SK-N-DZ (cell line): ENCODE measurements around the gene TTC7B. TPM values are rescaled to one million over a fixed set of nuclear protein-coding genes. Genes with fewer than 3 reads are reported as not detected.
"Not testable (repeated sequence)": the region's sequence is repeated elsewhere in the genome, so short reads cannot be mapped to it uniquely, and the experiment has no call there.

Experiments
- DNase-seq: peaks from one replicate; pipeline ENCODE4 v3.0.0-alpha.2; 2015; ENCODE audit warnings: low spot score
- polyA plus RNA-seq, 2 experiments: library from polyadenylated mRNA; depleted of rRNA; stranded (reverse); fragments of >200 nt; gene quantifications; 2 replicates each; pipeline ENCODE4 v1.2.3, GENCODE V29; 2014

The TTC7B gene
- 10.7 and 12.4 TPM in 2 replicates for polyA plus RNA-seq (2014; cell fraction: cytosol; rRNA removed)
- polyA plus RNA-seq (2014; cell fraction: nucleus; rRNA removed): 11.1 and 20.1 TPM in 2 replicates

GRCh38 chr14:90815822-90816662, at the start of gene TTC7B:
Gene TTC7B (minus strand): TSS chr14:90816430. CDS start chr14:90816295, 135 bp downstream.
- DNase-seq: no peak

GRCh38 chr14:90864741-90865140, 48.5 kb upstream of the TTC7B start:
- DNase-seq: no peak

GRCh38 chr14:90858511-90858910, 42.3 kb upstream of the TTC7B start:
- DNase-seq: no peak

GRCh38 chr14:90857866-90858265, 41.6 kb upstream of the TTC7B start:
- DNase-seq: no peak

- DNase-seq: not testable (repeated sequence)
These were observed 39.9 kb upstream of the TTC7B start for GRCh38 chr14:90856115-90856514.

GRCh38 chr14:90853116-90853515, 36.9 kb upstream of the TTC7B start:
- no peak for DNase-seq

- DNase-seq: no peak
These were observed 35.3 kb upstream of the TTC7B start for GRCh38 chr14:90851327-90852036.

- no peak for DNase-seq
These were observed 34.3 kb upstream of the TTC7B start for GRCh38 chr14:90850487-90850886.

GRCh38 chr14:90849787-90850444, 33.7 kb upstream of the TTC7B start:
- DNase-seq: no peak

GRCh38 chr14:90848944-90849731, 32.9 kb upstream of the TTC7B start:
- DNase-seq: no peak

GRCh38 chr14:90846511-90846910, 30.3 kb upstream of the TTC7B start:
- DNase-seq: no peak

GRCh38 chr14:90844321-90844720, 28.1 kb upstream of the TTC7B start:
- DNase-seq: no peak

- no peak for DNase-seq
These were observed 26.5 kb upstream of the TTC7B start for GRCh38 chr14:90842726-90843125.

GRCh38 chr14:90840667-90841066, 24.4 kb upstream of the TTC7B start:
- not testable (repeated sequence) for DNase-seq

- no peak for DNase-seq
These were observed 23.6 kb upstream of the TTC7B start for GRCh38 chr14:90839889-90840266.

GRCh38 chr14:90839024-90839888, 23.0 kb upstream of the TTC7B start:
- no peak for DNase-seq

GRCh38 chr14:90838531-90838930, 22.3 kb upstream of the TTC7B start:
- not testable (repeated sequence) for DNase-seq

GRCh38 chr14:90837355-90837754, 21.1 kb upstream of the TTC7B start:
- DNase-seq: no peak

GRCh38 chr14:90836692-90837063, 20.4 kb upstream of the TTC7B start:
- DNase-seq: no peak

- DNase-seq: no peak
These were observed 15.6 kb upstream of the TTC7B start for GRCh38 chr14:90831821-90832220.
